Measurements from ENCODE around the gene NEUROD2.

NEUROD2 gene

GRCh38 chr17:39607851-39608130, at the start of gene NEUROD2:
TSS of gene NEUROD2 (minus strand) at chr17:39607920. CDS start at chr17:39606599, 1,321 bp downstream.
- peak; percentile 78 for DNase-seq

GRCh38 chr17:39655105-39655504, 47.4 kb upstream of the NEUROD2 start:
- DNase-seq: no peak

DNA sequence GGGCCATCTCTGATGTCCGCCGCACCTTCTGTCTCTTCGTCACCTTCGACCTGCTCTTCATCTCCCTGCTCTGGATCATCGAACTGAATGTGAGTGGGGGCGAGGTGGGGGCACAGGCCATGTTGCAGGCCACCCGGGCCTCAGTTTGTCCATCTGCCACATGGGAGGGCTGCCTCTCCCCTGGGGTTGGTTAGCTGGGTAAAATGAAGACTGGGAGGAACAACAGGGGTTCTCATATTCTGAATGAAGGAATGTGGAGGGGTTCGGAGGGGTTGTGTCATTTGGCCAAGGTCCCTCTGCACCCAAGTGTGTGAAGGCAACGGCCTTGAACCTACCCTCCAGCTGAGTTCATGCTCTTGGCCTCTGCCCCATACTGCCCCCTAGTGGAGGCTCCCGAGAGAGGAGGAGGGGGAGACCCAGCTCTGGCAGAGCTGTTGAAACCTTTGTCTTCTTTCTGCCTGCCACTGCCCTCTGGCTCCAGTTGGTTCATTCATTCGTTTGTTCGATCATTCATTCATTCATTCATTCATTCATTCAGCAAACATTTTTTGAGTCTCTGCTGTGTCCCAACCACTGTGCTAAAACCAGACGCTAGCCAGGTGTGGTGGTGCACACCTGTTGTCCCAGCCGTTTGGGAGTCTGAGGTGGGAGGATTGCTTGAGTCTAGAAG, 46.1 kb upstream of the NEUROD2 start:
- no peak for DNase-seq

- no peak for DNase-seq
These were observed 45.6 kb upstream of the NEUROD2 start for GRCh38 chr17:39653316-39653661.

GRCh38 chr17:39652587-39653315, 45.0 kb upstream of the NEUROD2 start:
- DNase-seq: no peak

DNA sequence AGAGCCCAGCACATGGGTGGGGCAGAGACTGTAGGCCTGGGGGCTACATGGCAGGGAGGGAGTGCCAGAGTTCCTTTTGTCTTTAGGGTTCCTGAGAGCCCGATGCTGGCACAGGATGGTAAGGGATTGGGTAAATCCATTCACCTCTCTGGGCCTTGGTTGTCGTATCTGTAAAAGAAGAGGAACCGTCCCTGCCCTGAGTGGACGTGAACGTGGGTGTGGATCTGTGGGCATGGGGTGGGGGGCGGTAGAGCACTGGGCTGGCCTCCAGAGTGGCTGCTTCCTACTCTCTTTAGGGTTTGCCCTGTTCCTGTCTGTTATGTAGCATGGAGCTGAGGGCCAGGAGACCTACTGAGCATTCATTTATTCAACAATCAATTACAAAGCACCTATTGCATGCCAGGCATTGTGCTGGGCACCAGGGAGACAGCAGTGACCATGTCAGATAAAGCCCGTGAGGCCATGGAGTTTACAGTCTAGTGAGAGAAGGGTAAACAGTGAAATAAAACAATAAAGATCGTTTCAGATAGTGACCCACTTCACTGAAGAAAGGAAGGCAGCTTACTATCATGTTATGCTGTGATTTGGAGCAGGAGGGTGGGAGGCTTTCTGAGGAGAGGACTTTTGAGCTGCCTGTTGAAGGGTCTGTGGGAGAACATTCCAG, 44.3 kb upstream of the NEUROD2 start:
- DNase-seq: no peak

DNA sequence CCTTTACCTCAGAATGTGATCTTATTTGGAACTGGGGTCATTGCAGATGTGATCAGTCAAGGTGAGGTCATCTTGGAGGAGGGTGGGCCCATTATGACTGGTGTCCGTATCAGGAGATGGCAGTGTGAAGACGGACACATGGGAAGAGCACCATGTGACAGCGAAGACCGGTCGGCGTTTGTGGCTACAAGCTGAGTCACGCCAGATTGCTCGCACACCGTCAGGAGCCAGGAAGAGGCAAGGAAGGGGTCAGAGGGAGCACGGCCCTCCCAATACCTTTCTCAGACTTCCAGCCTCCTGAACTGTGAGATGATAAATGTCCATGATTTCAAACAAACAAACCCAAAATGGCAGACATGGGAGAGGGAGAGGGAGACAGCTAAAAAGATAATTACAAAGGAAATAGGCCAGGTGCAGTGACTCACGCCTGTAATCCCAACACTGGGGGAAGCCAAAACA, 42.4 kb upstream of the NEUROD2 start:
- no peak for DNase-seq

- DNase-seq: no peak
These were observed 41.1 kb upstream of the NEUROD2 start for GRCh38 chr17:39648616-39649366.

DNA sequence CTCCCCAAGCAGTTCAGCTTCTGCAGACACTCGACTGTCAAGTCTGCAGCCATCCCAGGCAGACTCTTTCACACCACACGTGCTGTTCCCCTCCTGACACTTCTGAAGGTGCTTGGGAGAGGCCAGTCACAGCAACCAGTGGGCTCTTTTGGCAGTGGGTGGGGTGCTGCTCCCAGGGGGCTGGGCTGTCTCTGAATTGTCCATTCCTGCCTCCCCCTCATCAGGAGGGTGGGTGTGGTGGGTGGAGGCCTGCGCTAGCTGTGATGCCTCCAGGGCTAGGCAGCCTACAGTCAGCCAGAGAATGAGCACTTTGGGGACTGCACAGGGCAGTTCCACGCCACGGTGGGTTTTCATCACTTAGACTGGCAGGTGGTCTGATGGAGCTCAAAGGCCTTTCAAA, 39.5 kb upstream of the NEUROD2 start:
- DNase-seq: no peak

GRCh38 chr17:39643271-39643670, 35.6 kb upstream of the NEUROD2 start:
- DNase-seq: no peak

- DNase-seq: no peak
These were observed 34.8 kb upstream of the NEUROD2 start for GRCh38 chr17:39642291-39643074.

DNA sequence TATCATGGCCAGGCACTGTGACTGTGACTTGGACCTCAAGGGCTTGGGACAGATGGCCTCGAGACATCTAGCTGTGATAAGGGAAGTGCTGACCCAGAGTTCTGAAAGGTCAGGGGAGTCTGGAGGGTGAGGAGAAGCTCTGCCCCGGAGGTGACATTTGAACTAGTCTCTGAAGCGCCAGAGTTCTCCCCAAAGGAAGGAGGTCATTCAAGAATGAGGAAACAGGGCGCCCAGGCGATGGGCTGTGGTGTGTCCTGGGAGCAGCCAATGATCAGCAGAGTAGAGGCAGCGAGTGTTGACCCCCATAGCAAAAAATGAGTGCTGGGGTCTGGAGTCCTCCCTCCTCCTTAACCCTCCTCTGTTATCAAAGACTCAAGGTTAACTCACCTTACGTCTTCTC, 34.2 kb upstream of the NEUROD2 start:
- no peak for DNase-seq

DNA sequence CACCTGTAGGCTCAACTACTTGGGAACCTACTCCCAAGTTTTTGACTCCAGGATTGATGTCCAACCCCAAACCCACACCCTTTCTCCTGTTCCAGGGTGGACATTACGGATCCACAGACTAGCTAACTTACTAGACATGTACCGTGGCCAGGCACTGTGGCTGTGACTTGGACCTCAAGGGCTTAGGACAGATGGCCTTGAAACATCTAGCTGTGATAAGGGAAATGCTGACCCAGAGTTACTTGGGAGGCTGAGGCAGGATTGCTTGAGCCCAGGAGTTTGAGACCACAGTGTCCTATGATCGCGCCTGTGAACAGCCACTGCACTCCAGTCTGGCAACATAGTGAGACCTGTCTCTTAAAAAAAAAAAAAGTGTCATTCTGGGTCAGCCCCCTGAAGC, 33.4 kb upstream of the NEUROD2 start:
- DNase-seq: no peak

GRCh38 chr17:39640591-39641031, 32.9 kb upstream of the NEUROD2 start:
- no peak for DNase-seq

DNA sequence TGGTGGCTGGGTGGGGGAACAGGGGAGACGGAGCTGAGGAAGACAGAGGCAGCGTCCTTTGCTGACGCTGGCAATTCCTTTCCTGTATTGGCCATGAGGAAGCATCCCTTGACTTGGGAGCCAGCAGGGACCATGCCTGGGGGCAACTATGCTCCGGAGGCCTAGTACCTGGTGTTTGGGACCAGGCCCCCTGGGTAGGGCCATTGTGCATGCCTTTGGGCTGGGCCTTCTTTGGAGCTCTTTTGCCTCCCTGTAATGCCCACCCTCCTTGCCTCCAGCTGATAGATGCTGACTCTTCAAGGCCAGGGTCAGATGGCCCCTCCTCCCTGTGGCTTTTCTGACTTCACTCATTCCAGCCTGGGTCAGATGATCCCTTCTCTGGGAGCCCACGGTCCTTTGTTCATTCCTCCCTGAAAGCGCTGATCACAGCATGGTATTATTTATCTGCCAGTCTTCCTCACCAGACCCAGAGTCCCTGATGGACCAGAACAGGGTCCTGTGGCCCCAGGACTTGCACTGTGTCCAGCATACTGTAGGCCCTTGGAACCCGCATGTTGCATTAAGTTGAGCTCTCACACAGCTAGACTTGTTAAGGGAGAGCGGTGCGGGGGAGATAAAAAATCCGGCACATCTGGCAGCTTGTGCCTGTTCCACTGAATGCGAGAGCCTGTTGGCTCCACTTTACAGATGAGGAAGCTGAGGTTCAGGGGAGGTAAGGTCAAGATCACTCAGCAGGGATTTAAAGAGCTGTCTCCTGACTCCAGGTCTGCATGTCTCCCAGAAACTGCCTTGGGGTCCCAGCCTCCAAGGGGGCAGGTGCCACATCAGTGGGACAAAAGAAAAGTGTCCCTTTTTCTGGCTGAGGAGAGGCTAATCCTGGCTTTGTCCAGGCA, 32.1 kb upstream of the NEUROD2 start:
- no peak for DNase-seq

GRCh38 chr17:39639043-39639442, 31.3 kb upstream of the NEUROD2 start:
- DNase-seq: no peak

GRCh38 chr17:39638317-39638716, 30.6 kb upstream of the NEUROD2 start:
- no peak for DNase-seq

DNA sequence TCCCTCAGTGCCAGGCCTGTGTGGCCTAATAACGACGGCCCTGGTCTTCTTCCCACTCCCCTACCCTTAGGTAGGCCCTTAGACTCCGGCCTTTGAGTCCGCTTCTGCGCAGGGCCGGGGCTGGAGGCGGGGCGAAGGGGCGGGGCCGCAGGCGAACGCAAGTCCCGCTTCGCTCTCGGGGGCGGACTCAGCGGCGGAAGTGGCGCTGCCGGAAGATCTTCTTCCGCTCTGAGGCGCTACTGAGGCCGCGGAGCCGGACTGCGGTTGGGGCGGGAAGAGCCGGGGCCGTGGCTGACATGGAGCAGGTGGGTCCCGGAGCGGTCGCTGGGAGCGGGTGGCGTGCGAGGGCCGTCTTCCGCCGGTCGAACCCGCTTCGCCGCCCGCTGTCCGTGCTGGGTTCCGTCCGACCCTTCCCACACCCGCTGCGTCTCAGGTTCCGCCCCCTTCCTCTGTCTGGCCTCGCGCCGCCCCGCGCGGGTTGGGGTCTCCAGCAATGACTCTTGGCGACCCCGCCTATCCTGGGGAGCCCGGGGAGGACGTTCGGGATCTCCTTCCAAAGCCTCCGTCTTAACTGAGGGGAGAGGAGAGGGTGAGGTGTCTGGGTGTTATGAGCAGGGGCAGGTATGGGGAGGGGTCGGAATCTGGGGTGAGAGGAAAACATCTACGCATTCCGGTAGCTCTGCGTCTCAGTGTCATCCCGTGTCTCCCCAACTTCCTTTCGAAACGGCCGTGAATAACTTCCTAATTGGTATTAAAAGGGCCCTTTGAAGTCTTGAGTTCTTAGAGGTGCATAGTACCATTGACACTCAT, 29.4 kb upstream of the NEUROD2 start, which contains the start of gene STARD3:
Gene STARD3 (plus strand): TSS at position 218 of the 810 bp plus-strand sequence. CDS start 16,388 bp downstream, outside the sequence.
- DNase-seq: peak; percentile 47

DNA sequence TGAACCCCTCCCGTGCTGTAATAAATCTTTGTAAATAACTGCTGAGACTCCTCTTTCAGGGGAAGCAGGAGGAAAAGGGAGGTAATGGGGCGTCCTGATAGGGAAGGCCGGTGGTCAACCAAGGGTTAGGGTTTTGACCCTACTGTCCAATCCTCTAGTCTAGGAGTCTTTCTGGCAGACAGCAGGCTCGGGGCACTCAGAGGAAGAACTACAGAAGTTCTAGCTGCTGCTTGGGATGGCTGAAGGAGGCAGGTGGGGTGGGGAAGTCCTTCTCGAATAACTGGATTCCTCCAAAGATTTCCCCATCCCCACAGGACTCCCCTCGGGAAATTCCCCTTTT, 28.8 kb upstream of the NEUROD2 start:
- no peak for DNase-seq

DNA sequence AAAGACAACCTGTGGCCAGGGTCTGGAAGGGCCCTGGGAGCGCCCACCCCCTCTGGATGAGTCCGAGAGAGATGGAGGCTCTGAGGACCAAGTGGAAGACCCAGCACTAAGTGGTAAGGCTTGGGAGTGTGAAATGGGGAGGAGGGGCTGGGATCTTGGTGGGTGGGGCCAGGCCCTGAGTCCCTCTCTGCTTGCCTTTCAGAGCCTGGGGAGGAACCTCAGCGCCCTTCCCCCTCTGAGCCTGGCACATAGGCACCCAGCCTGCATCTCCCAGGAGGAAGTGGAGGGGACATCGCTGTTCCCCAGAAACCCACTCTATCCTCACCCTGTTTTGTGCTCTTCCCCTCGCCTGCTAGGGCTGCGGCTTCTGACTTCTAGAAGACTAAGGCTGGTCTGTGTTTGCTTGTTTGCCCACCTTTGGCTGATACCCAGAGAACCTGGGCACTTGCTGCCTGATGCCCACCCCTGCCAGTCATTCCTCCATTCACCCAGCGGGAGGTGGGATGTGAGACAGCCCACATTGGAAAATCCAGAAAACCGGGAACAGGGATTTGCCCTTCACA, 28.0 kb upstream of the NEUROD2 start:
- DNase-seq: no peak
